Stimulated activated CD8-positive, alpha-beta memory T cell treated with anti-CD3 and anti-CD28 coated beads, Interleukin-4, amount 100 ng/mL, for 48 hours (primary cell): ENCODE measurements around the gene ECE2.

Experiments used
- DNase-seq: peaks from one replicate; pipeline ENCODE4 v3.0.0-alpha.2; 2020

ECE2 gene

DNA sequence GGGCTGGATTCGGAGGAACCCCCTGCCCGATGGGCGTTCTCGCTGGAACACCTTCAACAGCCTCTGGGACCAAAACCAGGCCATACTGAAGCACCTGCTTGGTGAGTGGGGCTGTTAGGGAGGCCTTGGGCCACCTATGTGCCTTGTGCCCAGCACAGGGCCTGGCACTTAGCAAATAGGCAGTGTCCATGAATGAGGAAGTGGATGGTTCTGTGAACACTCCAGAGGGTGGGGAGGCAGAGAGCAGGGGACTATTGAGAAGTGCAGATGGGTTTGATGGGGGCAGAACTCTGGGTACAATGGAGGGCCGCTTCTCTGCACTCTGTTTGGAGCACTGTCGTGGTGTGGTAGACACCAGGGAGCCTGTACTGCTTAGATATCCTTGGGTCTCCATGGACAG lies 1.5 kb downstream of the ECE2 start:
- DNase-seq: no peak

DNA sequence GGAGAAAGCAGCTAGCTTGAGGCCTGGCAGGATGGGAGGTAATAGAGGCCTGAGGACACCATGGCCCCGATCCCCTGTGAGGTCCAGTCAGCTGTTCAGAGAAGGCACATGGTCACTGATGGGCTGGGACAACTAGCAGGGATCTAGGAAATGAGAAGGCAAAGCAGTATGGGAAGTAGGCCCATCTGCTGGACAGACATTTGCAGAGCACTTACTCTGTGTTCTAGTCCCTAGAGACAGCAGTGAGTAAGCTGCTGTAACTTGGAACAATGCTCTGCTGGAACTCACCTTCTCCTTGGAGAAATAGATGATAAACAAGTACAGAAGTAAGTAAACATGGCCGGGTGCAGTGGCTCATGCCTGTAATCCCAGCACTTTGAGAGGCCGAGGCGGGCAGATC lies 7.1 kb downstream of the ECE2 start:
- DNase-seq: no peak

DNA sequence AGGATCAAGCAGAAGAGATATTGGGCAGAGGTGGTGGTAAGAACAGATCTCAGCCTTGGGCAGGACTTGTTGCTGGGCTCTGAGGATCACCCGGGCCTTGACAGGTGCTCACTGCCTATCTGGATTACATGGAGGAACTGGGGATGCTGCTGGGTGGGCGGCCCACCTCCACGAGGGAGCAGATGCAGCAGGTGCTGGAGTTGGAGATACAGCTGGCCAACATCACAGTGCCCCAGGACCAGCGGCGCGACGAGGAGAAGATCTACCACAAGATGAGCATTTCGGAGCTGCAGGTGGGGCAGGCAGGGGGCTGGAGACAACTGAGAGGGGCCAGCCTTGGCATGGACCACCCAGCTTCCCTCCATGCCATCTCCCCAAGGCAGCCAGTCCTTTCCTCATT lies 7.9 kb downstream of the ECE2 start:
- DNase-seq: no peak

DNA sequence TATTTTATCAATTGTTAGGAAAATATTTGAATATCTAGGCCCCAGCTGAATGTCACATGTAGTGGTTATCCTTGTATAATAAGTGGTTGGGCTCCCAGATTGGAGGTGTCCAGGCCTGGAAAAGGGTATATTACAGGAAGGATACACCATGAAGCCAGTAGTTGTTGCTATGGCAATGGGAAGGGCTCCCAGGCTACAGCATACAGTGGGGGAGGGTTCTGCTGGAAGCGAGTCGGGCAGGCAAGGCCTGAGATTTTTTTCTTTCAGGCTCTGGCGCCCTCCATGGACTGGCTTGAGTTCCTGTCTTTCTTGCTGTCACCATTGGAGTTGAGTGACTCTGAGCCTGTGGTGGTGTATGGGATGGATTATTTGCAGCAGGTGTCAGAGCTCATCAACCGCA lies 8.9 kb downstream of the ECE2 start:
- DNase-seq: peak; percentile 36

DNA sequence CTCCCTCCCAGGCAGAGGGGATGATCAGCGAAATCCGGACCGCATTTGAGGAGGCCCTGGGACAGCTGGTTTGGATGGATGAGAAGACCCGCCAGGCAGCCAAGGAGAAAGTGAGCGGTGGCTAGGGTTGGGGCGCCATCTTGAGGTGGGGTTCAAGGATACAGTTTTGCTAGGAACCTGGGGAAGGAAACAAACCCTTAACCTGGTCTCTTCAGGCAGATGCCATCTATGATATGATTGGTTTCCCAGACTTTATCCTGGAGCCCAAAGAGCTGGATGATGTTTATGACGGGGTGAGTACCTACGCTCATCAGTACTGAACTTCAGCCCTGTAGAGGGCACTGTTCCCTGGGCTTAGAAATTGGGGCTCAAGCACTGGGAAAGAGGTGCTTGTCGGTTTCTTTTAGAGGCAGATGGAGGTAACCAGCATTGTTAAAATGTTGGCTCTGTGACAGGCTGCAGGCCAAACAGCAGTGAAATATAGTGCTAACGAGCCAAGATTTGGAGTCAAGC lies 13.7 kb downstream of the ECE2 start:
- DNase-seq: peak; percentile 83

DNA sequence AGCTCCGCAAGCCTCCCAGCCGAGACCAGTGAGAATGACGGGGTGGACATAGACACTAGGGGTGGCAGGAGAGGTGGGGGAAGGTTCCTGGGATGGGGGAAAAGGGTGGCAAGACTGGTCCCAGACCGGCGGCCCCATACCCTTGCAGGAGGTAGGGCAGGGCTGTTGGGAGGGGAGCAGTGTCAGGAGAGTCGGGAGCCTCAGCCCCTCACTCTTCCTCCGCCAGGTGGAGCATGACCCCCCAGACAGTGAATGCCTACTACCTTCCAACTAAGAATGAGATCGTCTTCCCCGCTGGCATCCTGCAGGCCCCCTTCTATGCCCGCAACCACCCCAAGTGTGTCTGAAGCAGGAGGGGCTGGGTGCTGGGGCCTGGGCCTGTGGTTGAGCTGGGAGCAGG lies 14.5 kb downstream of the ECE2 start:
- no peak for DNase-seq

DNA sequence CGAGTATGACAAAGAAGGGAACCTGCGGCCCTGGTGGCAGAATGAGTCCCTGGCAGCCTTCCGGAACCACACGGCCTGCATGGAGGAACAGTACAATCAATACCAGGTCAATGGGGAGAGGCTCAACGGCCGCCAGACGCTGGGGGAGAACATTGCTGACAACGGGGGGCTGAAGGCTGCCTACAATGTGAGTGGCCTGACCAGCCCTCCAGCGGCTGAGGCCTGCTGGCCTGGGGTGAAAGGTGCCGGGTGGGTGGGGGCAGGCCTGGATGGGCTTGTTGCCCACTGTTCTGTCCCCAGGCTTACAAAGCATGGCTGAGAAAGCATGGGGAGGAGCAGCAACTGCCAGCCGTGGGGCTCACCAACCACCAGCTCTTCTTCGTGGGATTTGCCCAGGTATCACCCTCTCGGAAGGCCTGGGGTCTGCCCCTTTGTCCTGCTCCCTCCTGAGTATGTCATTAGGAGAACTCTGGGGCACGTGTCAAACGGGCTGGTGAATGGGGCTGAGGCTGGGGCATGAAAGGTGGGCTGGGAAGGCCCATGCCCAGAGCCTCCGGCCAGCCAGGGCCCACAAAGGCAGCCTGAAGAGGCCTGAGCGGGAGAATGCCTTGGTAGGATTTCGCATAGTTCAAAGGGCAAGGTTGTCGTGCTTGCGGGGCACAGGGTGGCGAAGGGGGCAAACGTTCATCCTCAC lies 15.4 kb downstream of the ECE2 start:
- DNase-seq: no peak

DNA sequence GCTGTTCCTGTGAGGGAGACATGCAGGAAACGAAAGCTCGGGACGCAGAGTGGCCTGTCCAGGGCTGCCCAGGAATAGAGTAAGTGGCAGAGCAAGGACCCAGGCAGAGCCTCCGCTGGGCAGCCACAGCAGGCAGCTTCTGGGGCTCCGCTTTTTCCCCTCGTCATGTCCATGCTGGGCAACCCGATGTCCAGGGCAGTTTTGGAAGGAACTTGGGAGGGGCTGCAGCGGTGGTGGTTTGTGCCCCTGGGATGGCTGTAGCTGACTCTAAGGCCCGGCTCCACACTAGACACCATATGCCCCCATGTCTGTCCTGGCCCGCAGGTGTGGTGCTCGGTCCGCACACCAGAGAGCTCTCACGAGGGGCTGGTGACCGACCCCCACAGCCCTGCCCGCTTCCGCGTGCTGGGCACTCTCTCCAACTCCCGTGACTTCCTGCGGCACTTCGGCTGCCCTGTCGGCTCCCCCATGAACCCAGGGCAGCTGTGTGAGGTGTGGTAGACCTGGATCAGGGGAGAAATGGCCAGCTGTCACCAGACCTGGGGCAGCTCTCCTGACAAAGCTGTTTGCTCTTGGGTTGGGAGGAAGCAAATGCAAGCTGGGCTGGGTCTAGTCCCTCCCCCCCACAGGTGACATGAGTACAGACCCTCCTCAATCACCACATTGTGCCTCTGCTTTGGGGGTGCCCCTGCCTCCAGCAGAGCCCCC lies 16.1 kb downstream of the ECE2 start:
- no peak for DNase-seq

DNA sequence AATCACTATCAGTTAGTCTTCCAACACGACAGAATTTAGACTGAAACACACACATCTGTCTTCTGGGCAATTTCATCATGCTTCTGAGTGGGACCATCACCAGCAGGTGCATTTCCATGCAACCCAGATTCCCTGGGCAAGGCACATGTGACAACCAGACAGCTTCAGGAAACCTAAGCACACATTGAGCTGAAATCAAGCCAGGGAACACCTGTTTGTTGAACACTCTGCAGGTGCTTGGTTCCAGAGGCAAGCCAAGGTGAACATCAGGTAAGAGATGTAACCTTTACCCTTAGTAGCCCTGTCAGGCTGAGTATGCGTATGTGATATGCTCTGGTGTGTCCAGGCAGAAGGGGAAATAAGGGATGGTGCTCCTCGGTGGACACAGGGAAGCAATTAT lies 19.9 kb downstream of the ECE2 start:
- no peak for DNase-seq

DNA sequence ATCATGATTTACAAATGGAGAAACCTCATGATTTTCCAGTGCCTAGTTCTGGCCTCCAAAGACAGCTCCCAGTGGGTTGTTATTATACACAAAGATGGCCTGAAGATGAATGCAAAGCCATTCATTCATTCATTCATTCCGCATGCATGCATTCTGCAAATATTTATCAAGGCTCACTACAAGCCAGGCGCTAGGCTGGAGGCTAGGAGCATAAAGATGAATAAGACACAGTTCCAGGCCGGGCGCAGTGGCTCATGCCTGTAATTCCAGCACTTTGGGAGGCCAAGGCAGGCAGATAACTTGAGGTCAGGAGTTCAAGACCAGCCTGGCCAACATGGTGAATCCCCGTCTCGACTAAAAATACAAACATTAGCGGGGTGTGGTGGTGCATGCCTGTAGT lies 20.8 kb downstream of the ECE2 start:
- no peak for DNase-seq

DNA sequence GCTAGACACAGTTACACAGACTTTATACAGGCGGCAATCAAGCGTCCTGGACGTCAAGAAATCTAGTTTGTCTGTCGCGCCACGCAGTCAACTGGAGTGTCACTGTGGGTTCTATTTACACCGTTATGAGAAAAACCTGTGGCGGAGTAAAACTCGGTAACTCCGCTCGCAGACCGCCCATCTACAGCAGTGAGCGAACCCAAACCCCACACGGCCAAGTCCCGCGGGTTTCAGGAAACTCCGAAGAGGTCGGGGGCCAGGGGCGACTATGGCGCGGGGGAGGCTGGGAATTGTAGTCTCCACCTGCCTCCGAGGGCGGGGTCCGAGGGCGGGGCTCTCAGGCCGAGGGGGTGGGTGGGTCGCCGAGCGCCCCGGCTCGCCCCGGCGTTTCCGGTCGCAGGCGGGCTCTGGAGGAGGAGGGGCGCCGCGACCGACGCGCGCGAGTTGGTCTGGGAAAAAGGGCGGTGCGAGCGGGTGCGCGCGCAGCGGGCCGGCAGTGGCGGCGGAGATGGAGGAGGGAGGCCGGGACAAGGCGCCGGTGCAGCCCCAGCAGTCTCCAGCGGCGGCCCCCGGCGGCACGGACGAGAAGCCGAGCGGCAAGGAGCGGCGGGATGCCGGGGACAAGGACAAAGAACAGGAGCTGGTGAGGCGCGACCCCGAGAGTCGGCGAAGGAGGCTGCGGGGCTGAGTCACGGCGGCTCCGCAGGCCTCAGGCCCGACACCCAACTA lies 23.1 kb downstream of the ECE2 start, which contains the start of gene PSMD2:
Gene PSMD2, plus strand, starts transcription at position 483 of the 729 bp plus-strand sequence. Its CDS starts 26 bp downstream, at position 509.
- peak; percentile 99 for DNase-seq

DNA sequence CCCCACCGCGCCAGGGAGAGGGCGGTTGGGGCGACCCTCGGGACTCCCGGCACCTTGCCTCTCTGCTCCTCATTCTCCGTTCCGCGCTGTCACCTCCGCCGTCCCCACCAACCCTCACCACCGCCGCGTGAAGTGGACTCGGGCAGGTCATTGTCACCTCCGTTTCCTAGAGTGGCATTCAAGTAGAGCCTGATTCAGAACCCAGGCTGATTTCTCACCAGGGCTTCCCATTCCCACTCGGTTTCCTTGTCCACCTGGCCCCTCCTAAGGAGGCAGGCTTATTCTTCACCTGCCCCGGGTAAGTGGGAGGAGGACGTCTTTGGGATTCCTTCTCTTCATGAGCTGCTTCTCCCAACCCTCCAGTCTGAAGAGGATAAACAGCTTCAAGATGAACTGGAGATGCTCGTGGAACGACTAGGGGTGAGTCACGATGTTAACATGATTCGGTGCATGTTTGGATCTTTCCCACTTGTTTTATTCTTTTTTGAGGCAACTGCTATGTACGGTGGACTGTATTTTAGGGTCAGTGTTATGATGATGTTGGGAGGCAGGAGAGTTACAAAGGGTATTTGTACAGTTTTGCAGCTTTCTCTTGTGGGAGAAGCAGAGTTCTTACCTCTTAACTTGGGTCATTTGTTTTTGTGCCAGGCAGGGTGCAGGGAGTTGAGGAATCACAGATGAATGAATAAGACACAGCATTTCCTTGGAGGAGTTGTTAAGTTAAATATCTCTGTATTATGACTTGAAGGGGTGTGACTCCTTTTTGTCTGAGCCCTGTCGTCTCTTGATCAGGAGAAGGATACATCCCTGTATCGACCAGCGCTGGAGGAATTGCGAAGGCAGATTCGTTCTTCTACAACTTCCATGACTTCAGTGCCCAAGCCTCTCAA lies 23.9 kb downstream of the ECE2 start:
- no peak for DNase-seq

DNA sequence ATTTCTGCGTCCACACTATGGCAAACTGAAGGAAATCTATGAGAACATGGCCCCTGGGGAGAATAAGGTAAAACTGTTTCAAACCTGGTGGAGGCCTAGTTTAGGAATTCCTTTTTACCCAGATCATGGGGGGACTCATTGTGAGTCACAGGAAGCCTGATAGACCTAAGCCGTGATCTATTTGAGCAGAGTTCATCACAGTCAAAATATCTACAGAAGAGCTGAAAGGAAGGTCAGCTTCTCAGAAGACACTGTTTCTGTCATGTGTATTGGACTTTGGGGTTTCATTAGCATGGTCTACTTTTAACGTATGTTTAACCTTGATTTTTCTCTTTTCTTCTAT lies 24.5 kb downstream of the ECE2 start:
- no peak for DNase-seq

DNA sequence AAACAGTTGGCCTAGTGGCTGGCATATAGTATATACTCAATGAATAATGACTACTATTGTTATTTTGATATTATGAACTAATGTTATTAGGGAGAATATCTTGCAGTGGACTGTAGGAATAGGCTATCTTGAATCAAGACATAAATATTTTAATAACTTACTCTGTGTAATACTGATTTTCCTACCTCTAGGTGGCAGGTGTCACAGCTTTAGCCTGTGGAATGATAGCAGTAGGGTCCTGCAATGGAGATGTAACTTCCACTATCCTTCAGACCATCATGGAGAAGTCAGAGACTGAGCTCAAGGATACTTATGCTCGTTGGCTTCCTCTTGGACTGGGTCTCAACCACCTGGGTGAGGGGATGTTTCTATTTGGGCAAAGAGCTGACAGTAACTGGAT lies 29.8 kb downstream of the ECE2 start:
- no peak for DNase-seq

DNA sequence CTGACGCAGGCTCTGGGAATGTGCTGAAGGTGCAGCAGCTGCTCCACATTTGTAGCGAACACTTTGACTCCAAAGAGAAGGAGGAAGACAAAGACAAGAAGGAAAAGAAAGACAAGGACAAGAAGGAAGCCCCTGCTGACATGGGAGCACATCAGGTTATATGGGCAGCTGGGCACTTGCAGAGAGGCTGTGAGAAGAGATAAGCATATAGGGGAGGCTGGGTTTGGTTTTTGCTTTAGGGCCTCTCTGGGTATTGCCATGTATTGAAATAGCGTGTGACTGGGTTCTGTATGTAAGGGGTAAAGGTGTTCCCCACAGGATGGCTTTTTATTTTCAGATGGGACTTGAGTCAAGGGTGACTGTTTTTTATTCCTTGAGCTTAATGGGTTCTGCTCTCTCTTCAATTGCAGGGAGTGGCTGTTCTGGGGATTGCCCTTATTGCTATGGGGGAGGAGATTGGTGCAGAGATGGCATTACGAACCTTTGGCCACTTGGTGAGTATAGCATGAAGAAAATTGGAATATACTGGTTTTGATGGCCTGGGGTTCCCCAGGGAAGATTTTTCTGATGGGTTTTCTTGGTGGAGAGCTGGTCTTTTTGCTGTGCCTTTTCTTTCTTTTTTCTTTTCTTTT lies 30.6 kb downstream of the ECE2 start:
- DNase-seq: no peak

DNA sequence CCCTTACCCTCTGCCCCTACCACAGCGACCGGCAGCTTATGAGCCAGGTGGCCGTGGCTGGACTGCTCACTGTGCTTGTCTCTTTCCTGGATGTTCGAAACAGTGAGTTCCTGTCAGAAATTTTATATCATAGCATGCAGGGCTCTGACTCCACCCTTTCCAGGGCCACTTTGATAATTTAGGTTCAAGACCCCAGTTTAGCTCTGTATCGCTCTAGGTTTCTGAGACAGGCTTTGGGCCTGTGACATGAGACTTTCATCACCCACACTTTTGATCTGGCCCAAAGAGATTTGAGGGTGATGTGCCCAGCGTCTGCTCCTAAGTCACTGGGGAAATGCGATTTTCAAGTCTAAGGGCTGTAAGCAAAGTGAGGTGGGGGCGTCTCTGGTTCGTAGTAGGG lies 32.1 kb downstream of the ECE2 start:
- DNase-seq: no peak

DNA sequence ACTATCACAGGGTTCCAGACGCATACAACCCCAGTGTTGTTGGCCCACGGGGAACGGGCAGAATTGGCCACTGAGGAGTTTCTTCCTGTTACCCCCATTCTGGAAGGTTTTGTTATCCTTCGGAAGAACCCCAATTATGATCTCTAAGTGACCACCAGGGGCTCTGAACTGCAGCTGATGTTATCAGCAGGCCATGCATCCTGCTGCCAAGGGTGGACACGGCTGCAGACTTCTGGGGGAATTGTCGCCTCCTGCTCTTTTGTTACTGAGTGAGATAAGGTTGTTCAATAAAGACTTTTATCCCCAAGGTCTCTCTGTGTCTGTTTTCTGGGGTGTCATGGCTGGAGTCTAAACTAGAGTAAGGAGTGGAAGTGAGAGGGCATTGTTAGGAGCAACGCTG lies 32.9 kb downstream of the ECE2 start:
- no peak for DNase-seq

DNA sequence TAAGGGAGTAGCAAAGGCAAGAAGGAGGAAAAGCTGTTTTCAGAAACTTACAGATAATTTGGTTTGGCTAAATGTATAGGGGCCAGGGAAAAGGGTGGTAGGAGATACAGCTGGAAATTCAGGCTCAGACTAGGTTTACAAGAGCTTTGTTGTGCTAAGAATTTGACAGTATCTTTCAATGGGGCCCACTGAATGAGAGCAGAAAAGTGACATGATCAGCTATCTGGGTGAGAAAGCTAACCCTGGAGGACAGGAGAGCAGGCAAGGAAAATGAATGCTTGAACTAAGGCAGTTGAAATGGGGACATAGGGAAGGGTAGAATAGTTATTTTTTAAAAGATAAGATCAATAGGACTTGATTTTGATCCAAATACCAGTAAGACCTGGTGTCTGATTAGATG lies 35.8 kb downstream of the ECE2 start:
- DNase-seq: no peak

DNA sequence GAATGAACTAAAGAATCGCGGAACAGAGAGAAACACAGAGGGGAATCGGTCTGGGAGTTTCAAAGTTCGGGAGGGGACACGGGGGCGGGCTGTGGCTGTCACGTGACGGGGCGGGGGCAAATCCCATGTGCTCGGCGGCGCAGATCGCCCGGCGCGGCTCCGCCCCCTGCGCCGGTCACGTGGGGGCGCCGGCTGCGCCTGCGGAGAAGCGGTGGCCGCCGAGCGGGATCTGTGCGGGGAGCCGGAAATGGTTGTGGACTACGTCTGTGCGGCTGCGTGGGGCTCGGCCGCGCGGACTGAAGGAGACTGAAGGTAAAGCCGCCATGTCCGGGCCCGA lies 38.5 kb downstream of the ECE2 start, which contains the start of gene EIF4G1:
Gene EIF4G1, plus strand, starts transcription at position 244 of the 337 bp plus-strand sequence. CDS start 1,191 bp downstream, outside the sequence.
- DNase-seq: peak; percentile 94

DNA sequence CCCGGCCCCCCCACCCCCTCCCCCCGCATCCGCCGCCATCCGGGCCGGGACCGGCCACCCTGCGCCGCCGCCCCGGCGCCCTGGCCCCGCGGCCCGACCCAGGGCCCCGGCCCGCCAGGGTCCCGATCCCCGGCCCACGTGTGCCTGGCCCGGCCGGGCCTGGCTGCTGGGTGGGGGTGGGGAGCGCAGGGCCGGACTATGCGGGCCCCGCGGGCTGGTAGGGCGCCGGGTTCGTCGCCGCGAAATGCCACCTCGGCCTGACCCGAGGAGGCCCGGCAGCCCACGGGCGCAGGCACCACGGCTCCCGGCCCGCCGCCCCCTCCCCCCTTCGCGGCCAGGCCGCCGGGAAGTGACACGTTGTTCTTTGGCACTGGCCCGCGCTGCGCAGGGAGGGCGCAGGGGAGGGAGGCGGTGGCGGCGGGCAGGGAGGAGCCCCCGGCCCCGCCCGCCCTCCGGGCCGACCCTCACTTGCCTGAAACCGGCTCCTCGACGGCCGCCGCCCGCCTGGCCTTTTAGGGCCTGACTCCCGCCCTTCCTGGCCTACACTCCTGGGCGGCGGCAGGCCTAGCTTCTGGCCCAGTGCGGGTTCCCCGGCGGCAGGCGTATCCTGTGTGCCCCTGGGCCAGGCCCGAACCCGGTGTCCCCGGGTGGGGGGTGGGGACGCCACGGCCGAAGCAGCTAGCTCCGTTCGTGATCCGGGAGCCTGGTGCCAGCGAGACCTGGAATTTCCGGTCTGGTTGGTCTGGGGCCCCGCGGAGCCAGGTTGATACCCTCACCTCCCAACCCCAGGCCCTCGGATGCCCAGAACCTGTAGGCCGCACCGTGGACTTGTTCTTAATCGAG lies 39.1 kb downstream of the ECE2 start:
- DNase-seq: peak; percentile 67

DNA sequence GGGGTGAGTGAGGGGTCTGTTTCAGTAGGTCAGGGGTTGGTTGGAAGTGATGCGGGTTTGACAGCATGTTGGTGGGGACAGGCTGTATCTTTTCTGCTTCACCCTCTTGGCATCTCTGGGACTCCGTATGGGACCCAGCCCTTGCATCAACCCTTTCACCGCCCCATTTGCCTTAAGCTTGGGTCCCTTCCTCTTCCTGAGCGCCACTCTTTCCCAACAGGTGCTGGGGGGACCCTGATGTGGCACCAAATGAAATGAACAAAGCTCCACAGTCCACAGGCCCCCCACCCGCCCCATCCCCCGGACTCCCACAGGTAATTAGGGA lies 39.7 kb downstream of the ECE2 start:
- DNase-seq: no peak
